Natural killer cell (primary cell): ENCODE measurements around the gene WDR45B. TPM values are rescaled to one million over a fixed set of nuclear protein-coding genes. Genes with fewer than 3 reads are reported as not detected.

Experiments
- ATAC-seq, 3 donors: fragments of 150-1000 bp in 2 of 3; fragments of 200-7000 bp in 1 of 3; cut with Tn5 transposase; 1 replicate in 1 of 3; 2 replicates in 2 of 3; pipeline ENCODE4 v1.10.0; 2021; ENCODE audit warnings: mild to moderate bottlenecking in 2 of 3, moderate library complexity in 2 of 3
- DNase-seq, 2 donors: peaks; one replicate each; pipeline versions ENCODE4 v3.0.0 to v3.0.0-alpha.2; 2013 to 2021; ENCODE audit warnings: mixed read lengths in 1 of 2
- H3K27ac ChIP-seq: one replicate; pipeline ENCODE4 v1.5.1; 2013; ENCODE audit warnings: mild to moderate bottlenecking, low read length
- H3K27me3 ChIP-seq: one replicate; pipeline ENCODE4 v1.6.1; 2013; ENCODE audit warnings: low read length; ENCODE audit not compliant: control insufficient read depth, insufficient read depth
- H3K36me3 ChIP-seq: one replicate; pipeline ENCODE4 v1.6.1; 2013; ENCODE audit warnings: low read length; ENCODE audit not compliant: control insufficient read depth, insufficient read depth
- H3K4me1 ChIP-seq: one replicate; pipeline ENCODE4 v1.6.1; 2013; ENCODE audit warnings: low read length; ENCODE audit not compliant: control insufficient read depth, insufficient read depth
- H3K4me3 ChIP-seq: one replicate; pipeline ENCODE4 v1.5.1; 2013; ENCODE audit warnings: low read length
- H3K9me3 ChIP-seq: one replicate; pipeline ENCODE4 v1.6.1; 2013; ENCODE audit warnings: low read length; ENCODE audit not compliant: control insufficient read depth, insufficient read depth
- H3K27ac Mint-ChIP-seq, 2 donors: one replicate each; pipeline ENCODE4 v1.8.0; 2022; ENCODE audit warnings: mild to moderate bottlenecking in 2 of 2, mixed read lengths in 2 of 2, moderate library complexity in 1 of 2
- H3K27me3 Mint-ChIP-seq, 2 donors: one replicate each; pipeline ENCODE4 v1.8.0; 2022; ENCODE audit warnings: low read depth in 2 of 2, mixed read lengths in 2 of 2
- H3K36me3 Mint-ChIP-seq: one replicate; pipeline ENCODE4 v1.8.0; 2022; ENCODE audit warnings: mixed read lengths
- H3K4me1 Mint-ChIP-seq, 2 donors: one replicate each; pipeline ENCODE4 v1.8.0; 2022; ENCODE audit warnings: mixed read lengths in 2 of 2
- H3K4me3 Mint-ChIP-seq: one replicate; pipeline ENCODE4 v1.8.0; 2022; ENCODE audit warnings: mild to moderate bottlenecking, moderate library complexity, mixed read lengths
- H3K9me3 Mint-ChIP-seq, 2 donors: one replicate each; pipeline ENCODE4 v1.8.0; 2022; ENCODE audit warnings: mixed read lengths in 2 of 2
- CTCF ChIP-seq: fragments of 200-600 bp; IDR thresholded peaks from one replicate; pipeline ENCODE4 v1.8.0; 2022; ENCODE audit warnings: antibody characterized with exemption
- WGBS: methylation state at CpG from one replicate; pipeline ENCODE4 v1.1.7; 2013; ENCODE audit warnings: missing lambda C conversion rate; ENCODE audit not compliant: insufficient coverage; 5-methylcytosine and 5-hydroxymethylcytosine counted together
- intact Hi-C: fragments of 100-400 bp; cut with micrococcal nuclease; formaldehyde crosslinking; loops from one replicate; pipeline ENCODE4 v1.14.2; 2022
- total RNA-seq, 4 donors: library from RNA; stranded (reverse); fragments of 120-200 nt in 1 of 4; gene quantifications; one replicate each; pipeline versions ENCODE4 v1.2.3 to v1.2.4, GENCODE V29; 2013 to 2022

WDR45B gene
- total RNA-seq, 3 donors from 2014 or later (not counting 1 experiment from before 2014, with no cell fraction given) = 81.8 to 112 (median 94.6) TPM

GRCh38 chr17:82611140-82612058, 36.8 kb downstream of the WDR45B start:
- Histone ChIP-seq H3K36me3 (peaks cover 38% of the 10 kb centered on the region), H3K4me1 (no peaks in the 10 kb centered on the region), H3K9me3 (no peaks in the 10 kb centered on the region), H3K27ac (no peak overlapping the region), H3K27me3 (no peaks in the 10 kb centered on the region), H3K4me3 (no peak overlapping the region)
- Mint-ChIP-seq H3K9me3 (no peaks in the 10 kb centered on the region), H3K4me3 (no peak overlapping the region), H3K36me3 (peaks cover 6% of the 10 kb centered on the region), H3K27ac (no peak overlapping the region), H3K4me1 (no peaks in the 10 kb centered on the region), H3K27me3 (no peaks in the 10 kb centered on the region)
- ATAC-seq (no peak), DNase-seq (no peak)
- intact Hi-C loops = no loop called here
- no peak for TF ChIP-seq CTCF
- 76% methylated on average over 18 of the region's 21 CpGs for WGBS

GRCh38 chr17:82609655-82610054, 38.6 kb downstream of the WDR45B start:
- peaks cover 6% of the 10 kb centered on the region for H3K36me3 Mint-ChIP-seq
- WGBS = 90% methylated on average over 3 of the region's 4 CpGs

GRCh38 chr17:82608816-82609215, 39.4 kb downstream of the WDR45B start:
- 79% methylated on average over 5 of the region's 5 CpGs for WGBS
- H3K4me1 Mint-ChIP-seq = peaks cover 9 to 10% of the 10 kb centered on the region in 2 donors
- no peak for TF ChIP-seq CTCF
- H3K27me3 Mint-ChIP-seq = no peaks in the 10 kb centered on the region
- Histone ChIP-seq H3K27me3 (no peaks in the 10 kb centered on the region), H3K4me3 (no peak overlapping the region), H3K9me3 (no peaks in the 10 kb centered on the region), H3K36me3 (peaks cover 31% of the 10 kb centered on the region), H3K4me1 (peaks cover 8% of the 10 kb centered on the region), H3K27ac (no peak overlapping the region)
- no peak overlapping the region for H3K4me3 Mint-ChIP-seq
- H3K27ac Mint-ChIP-seq = peak overlapping the region in 1 of 2 donors; percentile 54
- no peak for ATAC-seq
- no peaks in the 10 kb centered on the region for H3K9me3 Mint-ChIP-seq
- H3K36me3 Mint-ChIP-seq = peaks cover 6% of the 10 kb centered on the region
- intact Hi-C loops = no loop called here
- DNase-seq = no peak

More at GRCh38 chr17:82609655-82610054, 38.6 kb downstream of the WDR45B start:
- Mint-ChIP-seq H3K27ac (no peak overlapping the region), H3K4me3 (no peak overlapping the region), H3K27me3 (no peaks in the 10 kb centered on the region), H3K9me3 (no peaks in the 10 kb centered on the region), H3K4me1 (peaks cover under 1 to 1% of the 10 kb centered on the region in 2 donors)
- H3K9me3 ChIP-seq = no peaks in the 10 kb centered on the region
- ATAC-seq = no peak
- no peak overlapping the region for H3K27ac ChIP-seq
- H3K27me3 ChIP-seq = no peaks in the 10 kb centered on the region
- no peak overlapping the region for H3K4me3 ChIP-seq
- H3K4me1 ChIP-seq = peaks cover under 1% of the 10 kb centered on the region
- DNase-seq = no peak
- intact Hi-C loops = no loop called here
- peaks cover 35% of the 10 kb centered on the region for H3K36me3 ChIP-seq
- no peak for TF ChIP-seq CTCF
